Non-pigmented ciliary epithelial cell (primary cell): ENCODE results near the gene EGLN1.

ENCODE experiments used
- DNase-seq: peaks from one replicate; pipeline ENCODE4 v3.0.0-alpha.2; 2010; ENCODE audit warnings: low read depth

Gene EGLN1

DNA sequence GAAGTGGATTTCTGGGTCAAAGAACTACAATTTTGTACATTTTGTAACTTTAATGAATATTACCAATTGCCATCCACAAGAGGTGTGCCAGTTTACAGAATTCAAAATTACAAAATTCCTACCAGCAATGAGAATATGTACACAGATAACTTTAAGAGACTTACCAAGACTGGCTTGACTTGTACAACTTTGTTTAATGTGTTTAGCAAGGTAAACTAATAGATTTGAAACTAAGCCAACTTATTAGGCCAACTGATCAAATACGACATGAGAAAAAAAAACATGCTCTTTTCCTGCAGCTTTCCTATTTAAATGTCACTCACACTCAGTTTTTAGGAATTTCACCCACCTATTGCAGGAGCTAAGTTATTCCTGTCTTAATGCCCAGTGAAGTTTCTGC, 95.8 kb downstream of the EGLN1 start:
- no peak for DNase-seq

DNA sequence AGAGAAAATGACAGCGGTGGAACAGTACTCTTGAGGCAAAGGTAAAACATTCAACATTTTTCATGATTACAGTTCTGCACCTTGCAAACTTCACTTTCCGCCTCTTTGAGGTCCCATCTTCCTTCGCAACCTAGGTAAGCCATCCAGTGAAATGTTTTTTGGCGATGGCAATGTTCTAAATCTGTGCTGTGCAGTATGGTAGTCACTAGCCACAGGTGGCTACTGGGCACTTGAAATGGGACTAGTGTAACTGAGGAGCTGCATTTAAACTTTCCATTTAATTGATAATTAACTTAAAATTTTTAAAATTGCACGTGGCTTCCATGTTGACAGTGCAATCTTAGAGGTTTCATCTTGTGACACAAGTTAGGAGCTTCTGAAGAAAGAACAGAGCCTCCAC, 97.4 kb downstream of the EGLN1 start:
- DNase-seq = no peak

DNA sequence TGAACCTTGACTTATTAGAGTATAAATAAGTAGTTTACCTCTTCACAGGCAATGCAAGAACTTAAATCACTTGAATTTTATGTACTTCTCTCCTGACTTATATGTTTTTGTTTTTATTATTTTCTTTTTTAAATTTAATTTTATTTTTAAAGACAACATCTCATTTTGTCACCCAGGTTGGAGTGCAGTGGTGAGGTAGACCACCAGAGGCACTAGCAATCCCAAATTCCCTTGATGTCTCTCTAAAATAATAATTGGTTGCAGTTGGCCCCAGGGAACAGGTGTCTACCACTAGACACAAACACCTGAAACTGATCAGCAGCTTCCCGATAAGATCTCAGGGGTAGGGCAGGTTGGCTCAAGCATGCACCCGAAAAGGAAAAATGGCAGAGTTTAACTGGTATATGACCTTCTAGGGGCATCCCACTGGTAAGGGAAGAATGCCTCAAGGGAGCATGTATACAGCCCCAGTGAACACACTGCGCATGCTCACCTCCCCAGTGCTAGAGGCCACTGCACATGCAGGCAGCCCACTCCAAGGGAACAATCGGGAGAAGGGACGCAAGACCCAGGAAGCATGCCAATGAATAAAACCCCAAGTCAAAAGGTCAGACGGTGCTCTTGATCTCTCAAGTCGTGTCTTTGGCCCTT, 99.1 kb downstream of the EGLN1 start:
- no peak for DNase-seq

DNA sequence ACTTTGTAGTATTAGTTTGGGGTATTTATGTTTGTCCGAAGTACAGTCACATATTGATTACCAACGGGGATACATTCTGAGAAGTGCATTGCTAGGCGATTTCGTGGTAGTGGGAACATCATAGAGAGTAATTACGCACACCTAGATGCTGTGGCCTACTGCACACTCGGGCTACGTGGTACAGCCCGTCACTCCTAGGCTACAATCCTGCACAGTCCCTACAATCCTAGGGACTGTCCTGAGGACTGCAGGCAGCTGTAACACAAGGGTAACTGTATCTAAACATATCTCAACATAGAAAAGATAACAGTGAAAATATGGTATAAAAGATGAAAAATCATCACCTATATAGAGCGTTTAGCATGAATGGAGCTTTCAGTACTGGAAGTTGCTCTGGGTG, 103.0 kb downstream of the EGLN1 start:
- no peak for DNase-seq

DNA sequence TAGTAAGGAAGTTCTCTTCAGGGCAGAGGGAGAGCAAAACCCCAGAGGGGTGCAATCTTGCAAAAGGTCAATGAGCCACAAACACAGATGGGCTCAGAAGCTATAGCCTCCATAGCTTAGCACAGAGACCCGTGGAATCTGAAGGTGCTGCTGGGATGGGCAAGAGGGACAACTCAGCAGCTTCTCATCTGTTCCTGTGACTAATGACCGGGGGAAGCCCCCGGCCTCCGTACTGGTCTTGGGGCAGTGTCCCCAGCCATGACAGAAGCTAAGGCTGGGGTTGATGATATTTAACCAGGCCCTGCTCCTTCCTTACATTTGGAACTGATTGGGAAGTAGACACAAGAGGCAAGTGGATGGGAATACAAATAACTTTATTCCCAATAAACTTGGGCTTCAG, 103.5 kb downstream of the EGLN1 start:
- DNase-seq = no peak

DNA sequence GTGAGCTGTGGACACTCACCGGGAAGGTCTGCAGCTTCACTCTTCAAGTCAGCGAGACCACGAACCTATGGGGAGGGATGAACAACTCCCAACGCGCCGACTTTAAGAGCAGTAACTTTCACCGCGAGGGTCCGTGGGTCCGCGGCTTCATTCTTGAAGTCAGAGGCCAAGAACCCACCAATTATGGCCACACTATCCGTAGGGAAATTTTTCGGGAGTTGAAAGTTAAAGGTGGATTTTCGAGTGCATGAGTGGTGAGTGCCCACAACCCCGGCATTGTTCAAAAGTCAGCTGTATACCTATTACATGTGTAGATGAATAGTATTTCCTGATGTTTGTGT, 104.1 kb downstream of the EGLN1 start:
- no peak for DNase-seq

DNA sequence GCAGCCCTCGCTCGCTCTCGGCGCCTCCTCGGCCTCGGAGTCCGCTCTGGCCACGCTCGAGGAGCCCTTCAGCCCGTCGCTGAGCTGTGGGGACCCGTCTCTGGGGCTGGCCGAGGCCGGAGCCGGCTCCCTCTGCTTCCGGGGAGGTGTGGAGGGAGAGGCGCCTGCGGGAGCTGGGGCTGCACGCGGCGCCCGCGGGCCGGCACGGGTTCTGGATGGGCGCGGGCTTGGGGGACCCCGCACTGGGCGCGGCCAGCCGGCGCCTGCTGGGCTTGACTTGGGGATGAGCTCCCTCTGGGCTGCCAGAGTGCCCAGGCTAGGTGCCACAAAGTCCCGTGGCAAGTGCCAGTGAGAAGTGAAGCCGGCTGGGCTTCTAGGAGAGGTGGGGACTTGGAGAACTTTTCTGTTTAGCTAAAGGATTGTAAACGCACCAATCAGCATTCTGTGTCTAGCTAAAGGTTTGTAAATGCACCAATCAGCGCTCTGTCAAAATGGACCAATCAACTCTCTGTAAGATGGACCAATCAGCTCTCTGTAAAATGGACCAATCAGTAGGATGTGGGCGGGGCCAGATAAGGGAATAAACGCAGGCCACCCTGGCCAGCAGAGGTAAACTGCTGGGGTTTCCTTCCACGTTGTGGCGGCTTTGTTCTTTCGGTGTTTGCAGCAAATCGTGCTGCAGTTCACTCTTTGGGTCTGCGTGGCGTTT, 104.6 kb downstream of the EGLN1 start:
- DNase-seq = no peak

DNA sequence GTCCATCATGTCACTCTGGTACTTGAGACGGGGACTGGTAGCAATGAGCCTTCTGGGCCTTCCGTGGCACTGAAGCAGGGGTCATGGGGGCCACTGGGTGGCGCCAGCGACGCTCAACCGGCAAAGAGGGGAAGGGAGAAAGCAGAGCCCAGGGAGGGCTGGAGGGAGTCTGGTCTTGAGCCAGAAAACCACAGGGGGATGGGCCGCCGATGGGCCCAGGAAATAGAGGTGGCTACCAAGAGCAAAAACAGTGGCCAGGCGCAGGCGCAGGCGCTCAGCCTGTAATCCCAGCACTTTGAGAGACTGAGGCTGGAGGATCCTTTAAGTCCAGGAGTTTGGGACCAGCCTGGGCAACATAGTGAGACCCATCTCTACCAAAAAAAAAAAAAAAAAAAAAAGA, 106.2 kb downstream of the EGLN1 start:
- DNase-seq = no peak
